Activated naive CD4-positive, alpha-beta T cell treated with Interleukin-2 at 50 U/mL for 16 hours (primary cell): ENCODE measurements around the gene OPCML.

Experiments used
- DNase-seq: peaks from one replicate; pipeline ENCODE4 v3.0.0-alpha.2; 2020

OPCML gene

GRCh38 chr11:133271871-133272776, 260.2 kb downstream of the OPCML start:
- no peak for DNase-seq

GRCh38 chr11:133271206-133271605, 261.1 kb downstream of the OPCML start:
- DNase-seq: no peak

- no peak for DNase-seq
Measured at GRCh38 chr11:133269267-133269666, 263.0 kb downstream of the OPCML start.

- DNase-seq: no peak
Measured at GRCh38 chr11:133266986-133267385, 265.3 kb downstream of the OPCML start.

GRCh38 chr11:133265530-133266035, 266.7 kb downstream of the OPCML start:
- DNase-seq: no peak

GRCh38 chr11:133263332-133263731, 269.0 kb downstream of the OPCML start:
- DNase-seq: no peak

GRCh38 chr11:133258751-133259150, 273.6 kb downstream of the OPCML start:
- no peak for DNase-seq

GRCh38 chr11:133254601-133255000, 277.7 kb downstream of the OPCML start:
- DNase-seq: no peak

- no peak for DNase-seq
Measured at GRCh38 chr11:133253570-133253969, 278.7 kb downstream of the OPCML start.

- no peak for DNase-seq
Measured at GRCh38 chr11:133251841-133252240, 280.5 kb downstream of the OPCML start.

GRCh38 chr11:133249530-133249929, 282.8 kb downstream of the OPCML start:
- no peak for DNase-seq

GRCh38 chr11:133249065-133249464, 283.2 kb downstream of the OPCML start:
- no peak for DNase-seq

GRCh38 chr11:133243832-133244231, 288.5 kb downstream of the OPCML start:
- DNase-seq: no peak

- DNase-seq: no peak
Measured at GRCh38 chr11:133240908-133241655, 291.2 kb downstream of the OPCML start.

- DNase-seq: no peak
Measured at GRCh38 chr11:133239575-133239974, 292.7 kb downstream of the OPCML start.

GRCh38 chr11:133238495-133238894, 293.8 kb downstream of the OPCML start:
- DNase-seq: no peak

GRCh38 chr11:133238027-133238426, 294.3 kb downstream of the OPCML start:
- DNase-seq: no peak

GRCh38 chr11:133235381-133235780, 296.9 kb downstream of the OPCML start:
- no peak for DNase-seq

GRCh38 chr11:133234883-133235282, 297.4 kb downstream of the OPCML start:
- DNase-seq: no peak

GRCh38 chr11:133232665-133233064, 299.6 kb downstream of the OPCML start:
- DNase-seq: no peak

GRCh38 chr11:133230431-133230830, 301.9 kb downstream of the OPCML start:
- no peak for DNase-seq

GRCh38 chr11:133228471-133229329, 303.6 kb downstream of the OPCML start:
- no peak for DNase-seq

- no peak for DNase-seq
Measured at GRCh38 chr11:133227632-133228111, 304.6 kb downstream of the OPCML start.
